ENCODE measurements around the gene SMARCD3. TPM values are rescaled to one million over a fixed set of nuclear protein-coding genes. Genes with fewer than 3 reads are reported as not detected.

SMARCD3 gene
- total and polyA plus RNA-seq, 2 of the 8 experiments (the other 6 are each of a cell fraction or from before 2014, with no cell fraction given) = 3.0 to 5.6 TPM

- no peak for TF ChIP-seq BRCA1 (IDR thresholded peaks at IDR 0.05; ENCODE audit: low read depth, low read length)
- TF ChIP-seq NANOG (IDR thresholded peaks at IDR 0.05; ENCODE audit: insufficient read depth, low read depth, low read length, poor library complexity, severe bottlenecking) = no peak
- no peak for TF ChIP-seq USF2 (IDR thresholded peaks at IDR 0.05; ENCODE audit: low read length)
- TF ChIP-seq GTF2F1 (IDR thresholded peaks at IDR 0.05; ENCODE audit: borderline replicate concordance, low read depth, low read length) = no peak
- TF ChIP-seq MAX (IDR thresholded peaks at IDR 0.05) = no peak
- TF ChIP-seq NRF1 (IDR thresholded peaks at IDR 0.05; ENCODE audit: low read depth, low read length) = no peak
- no peak for TF ChIP-seq HDAC2 (IDR thresholded peaks at IDR 0.05; ENCODE audit: borderline replicate concordance in 1 of 2, low read depth in 2 of 2, low read length in 2 of 2)
- no peak for TF ChIP-seq POU5F1 (IDR thresholded peaks at IDR 0.05; ENCODE audit: low read depth, low read length)
- no peak for TF ChIP-seq JUND (IDR thresholded peaks at IDR 0.05; ENCODE audit: low read length)
- TF ChIP-seq EZH2 (IDR thresholded peaks at IDR 0.05; ENCODE audit: low read depth, low read length, severe bottlenecking) = no peak
- no peak for TF ChIP-seq RNF2 (IDR thresholded peaks at IDR 0.05; ENCODE audit: borderline replicate concordance, low read depth, low read length, missing control alignments, poor library complexity, severe bottlenecking)
- TF ChIP-seq MAFK (IDR thresholded peaks at IDR 0.05; ENCODE audit: low read depth, low read length) = no peak
- no peak for TF ChIP-seq EP300 (IDR thresholded peaks at IDR 0.05; ENCODE audit: borderline replicate concordance in 1 of 2, low read depth in 2 of 2, low read length in 2 of 2)
- TF ChIP-seq ATF3 (IDR thresholded peaks at IDR 0.05; ENCODE audit: insufficient read depth, low read depth, low read length) = no peak
- no peak for TF ChIP-seq PHF8 (conservative IDR thresholded peaks at IDR 0.05; ENCODE audit: low read depth, low read length)
- no peak for TF ChIP-seq ASH2L (IDR thresholded peaks at IDR 0.05; ENCODE audit: low read length)
- no peak for TF ChIP-seq POLR2AphosphoS5 (IDR thresholded peaks at IDR 0.05; ENCODE audit: low read depth, low read length)
- TF ChIP-seq TBP (IDR thresholded peaks at IDR 0.05; ENCODE audit: low read depth, low read length) = no peak
- no peak for TF ChIP-seq TAF1 (IDR thresholded peaks at IDR 0.05; ENCODE audit: low read depth, low read length)
- TF ChIP-seq SUZ12 (IDR thresholded peaks at IDR 0.05; ENCODE audit: low read length) = no peak
These were observed 3.0 kb downstream of the SMARCD3 start (continued) for GRCh38 chr7:151245360-151246101.

Data from H1 (cell line).